Measurements from ENCODE around the gene RAB7B. TPM values are rescaled to one million over a fixed set of nuclear protein-coding genes. Genes with fewer than 3 reads are reported as not detected.

RAB7B gene
- total RNA-seq, 2 donors from 2014 or later, result 2.5 to 12.0 TPM

GRCh38 chr1:206013026-206013795 is 10.0 kb upstream of the RAB7B start:
- Histone ChIP-seq H3K27ac (no peak overlapping the region), H3K4me3 (no peak overlapping the region), H3K27me3 (replicated peaks; ENCODE audit: insufficient read depth) (no peaks in the 10 kb centered on the region), H3K9me3 (no peaks in the 10 kb centered on the region), H3K36me3 (no peaks in the 10 kb centered on the region), H3K4me1 (ENCODE audit: control insufficient read depth in 1 of 2, low read depth in 2 of 2) (no peaks in the 10 kb centered on the region)
- ATAC-seq (ENCODE audit: insufficient number of reproducible peaks, low FRiP score, low read depth), result no peak
- DNase-seq (ENCODE audit: low spot score), result no peak
- no peak for TF ChIP-seq CTCF (IDR thresholded peaks at IDR 0.05)

- no peak for TF ChIP-seq CTCF (IDR thresholded peaks at IDR 0.05)
- peak; percentile 23 for ATAC-seq (ENCODE audit: insufficient number of reproducible peaks, low FRiP score, low read depth)
- no peak for DNase-seq (ENCODE audit: low spot score)
- Histone ChIP-seq H3K27ac (no peak overlapping the region), H3K4me1 (ENCODE audit: control insufficient read depth in 1 of 2, low read depth in 2 of 2) (no peaks in the 10 kb centered on the region), H3K4me3 (no peak overlapping the region), H3K36me3 (no peaks in the 10 kb centered on the region), H3K27me3 (replicated peaks; ENCODE audit: insufficient read depth) (no peaks in the 10 kb centered on the region), H3K9me3 (no peaks in the 10 kb centered on the region)
These were observed 9.1 kb upstream of the RAB7B start for GRCh38 chr1:206012086-206012859.

GRCh38 chr1:206011057-206011456 is 7.9 kb upstream of the RAB7B start:
- H3K9me3 ChIP-seq, result no peaks in the 10 kb centered on the region
- H3K36me3 ChIP-seq, result no peaks in the 10 kb centered on the region
- TF ChIP-seq CTCF (IDR thresholded peaks at IDR 0.05), result no peak
- no peak overlapping the region for H3K4me3 ChIP-seq
- no peaks in the 10 kb centered on the region for H3K27me3 ChIP-seq (replicated peaks; ENCODE audit: insufficient read depth)
- ATAC-seq (ENCODE audit: insufficient number of reproducible peaks, low FRiP score, low read depth), result no peak
- no peak overlapping the region for H3K27ac ChIP-seq
- no peaks in the 10 kb centered on the region for H3K4me1 ChIP-seq (ENCODE audit: control insufficient read depth in 1 of 2, low read depth in 2 of 2)
- no peak for DNase-seq (ENCODE audit: low spot score)

- DNase-seq (ENCODE audit: low spot score), result no peak
- ATAC-seq (ENCODE audit: insufficient number of reproducible peaks, low FRiP score, low read depth), result no peak
- Histone ChIP-seq H3K36me3 (no peaks in the 10 kb centered on the region), H3K9me3 (no peaks in the 10 kb centered on the region), H3K27ac (no peak overlapping the region), H3K4me3 (no peak overlapping the region), H3K27me3 (replicated peaks; ENCODE audit: insufficient read depth) (no peaks in the 10 kb centered on the region), H3K4me1 (ENCODE audit: control insufficient read depth in 1 of 2, low read depth in 2 of 2) (no peaks in the 10 kb centered on the region)
- TF ChIP-seq CTCF (IDR thresholded peaks at IDR 0.05), result no peak
These were observed 6.9 kb upstream of the RAB7B start for GRCh38 chr1:206010060-206010459.

GRCh38 chr1:206006946-206007345 is 3.8 kb upstream of the RAB7B start:
- Histone ChIP-seq H3K36me3 (no peaks in the 10 kb centered on the region), H3K27me3 (replicated peaks; ENCODE audit: insufficient read depth) (no peaks in the 10 kb centered on the region), H3K9me3 (no peaks in the 10 kb centered on the region), H3K4me3 (no peak overlapping the region), H3K4me1 (ENCODE audit: control insufficient read depth in 1 of 2, low read depth in 2 of 2) (peaks cover 4 to 22% of the 10 kb centered on the region in 2 donors), H3K27ac (no peak overlapping the region)
- no peak for ATAC-seq (ENCODE audit: insufficient number of reproducible peaks, low FRiP score, low read depth)
- TF ChIP-seq CTCF (IDR thresholded peaks at IDR 0.05), result no peak
- no peak for DNase-seq (ENCODE audit: low spot score)
